ENCODE measurements around the gene MAN2B2. TPM values are rescaled to one million over a fixed set of nuclear protein-coding genes. Genes with fewer than 3 reads are reported as not detected.

Gene MAN2B2
- total RNA-seq, 4 donors from 2014 or later = 32.7 to 95.3 (median 80.2) TPM

DNA sequence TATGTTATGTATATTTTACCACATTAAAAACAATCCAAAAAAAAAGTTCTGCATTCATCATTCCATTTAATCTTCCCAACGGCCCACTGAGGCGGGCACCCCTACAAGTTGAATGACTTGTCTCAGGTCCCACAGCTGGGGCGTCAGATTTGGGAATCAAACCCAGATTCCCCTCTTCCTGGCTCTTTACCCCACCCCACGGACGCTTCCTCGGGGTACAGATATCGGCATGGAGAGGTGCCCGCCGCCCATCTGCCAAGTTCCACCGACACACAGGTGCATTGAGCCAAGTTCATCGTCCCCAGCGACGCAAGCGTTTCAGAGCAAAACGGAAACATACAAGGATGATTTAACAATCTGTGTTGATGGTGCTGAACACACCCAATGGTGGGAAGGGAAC is 36.9 kb upstream of the MAN2B2 start:
- no peak for DNase-seq
- Histone ChIP-seq H3K36me3 (no peaks in the 10 kb centered on the region), H3K9me3 (no peaks in the 10 kb centered on the region), H3K27me3 (no peaks in the 10 kb centered on the region), H3K27ac (no peak overlapping the region), H3K4me3 (replicated peaks in 1 of 3) (no peak overlapping the region), H3K4me1 (no peaks in the 10 kb centered on the region)
- 93 to 96% methylated on average over 15 of the region's 15 CpGs for WGBS, 2 donors
- no peak for TF ChIP-seq POLR2A (IDR thresholded peaks at IDR 0.05)
- TF ChIP-seq, protein P1, sequence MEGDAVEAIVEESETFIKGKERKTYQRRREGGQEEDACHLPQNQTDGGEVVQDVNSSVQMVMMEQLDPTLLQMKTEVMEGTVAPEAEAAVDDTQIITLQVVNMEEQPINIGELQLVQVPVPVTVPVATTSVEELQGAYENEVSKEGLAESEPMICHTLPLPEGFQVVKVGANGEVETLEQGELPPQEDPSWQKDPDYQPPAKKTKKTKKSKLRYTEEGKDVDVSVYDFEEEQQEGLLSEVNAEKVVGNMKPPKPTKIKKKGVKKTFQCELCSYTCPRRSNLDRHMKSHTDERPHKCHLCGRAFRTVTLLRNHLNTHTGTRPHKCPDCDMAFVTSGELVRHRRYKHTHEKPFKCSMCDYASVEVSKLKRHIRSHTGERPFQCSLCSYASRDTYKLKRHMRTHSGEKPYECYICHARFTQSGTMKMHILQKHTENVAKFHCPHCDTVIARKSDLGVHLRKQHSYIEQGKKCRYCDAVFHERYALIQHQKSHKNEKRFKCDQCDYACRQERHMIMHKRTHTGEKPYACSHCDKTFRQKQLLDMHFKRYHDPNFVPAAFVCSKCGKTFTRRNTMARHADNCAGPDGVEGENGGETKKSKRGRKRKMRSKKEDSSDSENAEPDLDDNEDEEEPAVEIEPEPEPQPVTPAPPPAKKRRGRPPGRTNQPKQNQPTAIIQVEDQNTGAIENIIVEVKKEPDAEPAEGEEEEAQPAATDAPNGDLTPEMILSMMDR (IDR thresholded peaks at IDR 0.05) = no peak
- intact Hi-C loops (cut with DNase I) = no loop called here

DNA sequence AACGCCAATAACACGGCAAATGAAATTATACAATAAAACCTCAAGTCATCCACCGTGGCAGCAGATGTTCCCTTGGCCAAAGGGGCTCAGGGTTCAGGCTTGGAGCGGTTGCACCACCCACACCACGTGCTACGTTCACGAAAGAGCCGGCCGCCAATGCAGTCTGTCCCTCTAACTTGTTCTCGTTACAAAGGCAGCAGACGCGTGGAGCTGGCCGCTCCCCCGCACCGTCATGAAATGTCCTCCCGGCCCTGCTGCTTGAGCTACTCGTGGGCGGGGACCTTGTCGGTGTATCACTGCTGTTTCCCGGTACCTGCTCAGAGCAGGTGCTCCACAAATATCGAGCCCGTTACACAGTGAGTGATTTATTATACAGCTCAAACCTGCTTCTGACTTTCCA is 36.4 kb upstream of the MAN2B2 start:
- WGBS, 2 donors = 35 to 44% methylated on average over 13 to 18 of the region's 22 CpGs
- Histone ChIP-seq H3K4me3 (replicated peaks in 1 of 3) (no peak overlapping the region), H3K27me3 (no peaks in the 10 kb centered on the region), H3K27ac (no peak overlapping the region), H3K9me3 (no peaks in the 10 kb centered on the region), H3K4me1 (no peaks in the 10 kb centered on the region), H3K36me3 (no peaks in the 10 kb centered on the region)
- no peak for DNase-seq
- no peak for TF ChIP-seq POLR2A (IDR thresholded peaks at IDR 0.05)
- TF ChIP-seq, protein P1 (IDR thresholded peaks at IDR 0.05) = no peak
- intact Hi-C loops (cut with DNase I) = no loop called here

DNA sequence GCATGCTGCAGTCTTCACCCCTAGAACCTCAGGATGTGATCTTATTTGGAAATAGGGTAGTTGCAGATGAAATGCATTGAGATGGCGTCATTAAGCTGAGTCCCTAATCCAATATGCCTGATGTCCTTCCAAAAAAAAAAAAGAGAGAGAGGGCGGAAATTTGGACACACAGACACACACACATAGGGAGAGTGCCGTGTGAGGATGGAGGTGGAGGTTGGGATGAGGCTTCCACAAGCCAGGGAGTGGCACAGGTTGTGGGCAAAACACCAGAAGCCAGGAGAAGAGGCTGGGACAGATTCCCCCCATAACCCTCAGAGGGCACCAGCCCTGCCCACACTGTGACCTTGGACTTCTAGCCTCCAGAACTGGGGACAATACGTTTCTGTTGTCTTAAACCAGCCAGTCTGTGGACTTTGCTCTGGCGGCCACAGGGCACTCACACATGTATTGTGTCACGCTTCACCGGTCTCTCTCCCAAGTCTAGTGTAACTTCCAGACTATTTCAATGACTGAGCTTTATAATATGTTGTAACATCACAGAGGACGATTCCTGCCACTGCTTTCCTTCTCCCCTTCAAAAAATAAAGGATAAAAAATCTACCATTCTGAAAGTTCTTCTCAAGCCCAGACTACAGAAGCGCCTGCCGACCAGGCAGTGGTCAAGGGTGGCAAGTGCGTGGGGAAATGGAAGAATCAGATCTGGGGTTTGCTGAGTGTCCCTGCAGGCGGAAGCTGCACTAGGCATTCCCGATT is 35.8 kb upstream of the MAN2B2 start:
- DNase-seq = peak in 1 of 2 donors; percentile 10
- H3K4me3 ChIP-seq (replicated peaks in 1 of 3) = no peak overlapping the region
- H3K27ac ChIP-seq = no peak overlapping the region
- no peaks in the 10 kb centered on the region for H3K36me3 ChIP-seq
- no peaks in the 10 kb centered on the region for H3K27me3 ChIP-seq
- H3K9me3 ChIP-seq = no peaks in the 10 kb centered on the region
- intact Hi-C loops (cut with DNase I) = no loop called here
- TF ChIP-seq, protein P1 (IDR thresholded peaks at IDR 0.05) = no peak
- no peak for TF ChIP-seq POLR2A (IDR thresholded peaks at IDR 0.05)
- 50 to 59% methylated on average over 13 of the region's 13 CpGs for WGBS, 2 donors
- H3K4me1 ChIP-seq = no peaks in the 10 kb centered on the region

DNA sequence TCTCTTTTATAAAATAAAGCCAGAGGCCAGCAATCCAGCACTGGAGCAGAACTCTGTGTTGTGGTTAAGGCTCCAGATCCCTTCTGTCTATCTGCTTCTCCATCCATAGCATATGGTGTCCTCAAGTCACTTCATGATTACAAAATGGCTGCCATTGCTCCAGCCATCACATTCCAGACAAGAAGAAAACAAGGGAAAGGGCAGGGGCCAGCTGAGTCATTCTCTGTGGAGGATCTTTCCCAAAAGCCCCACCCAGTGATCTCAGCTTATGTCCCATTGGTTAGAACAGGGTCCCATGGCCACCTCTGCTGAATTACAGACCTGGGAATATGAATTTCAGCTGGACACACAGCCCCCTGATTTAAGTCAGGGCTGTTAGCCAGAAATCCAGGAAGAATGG is 34.1 kb upstream of the MAN2B2 start:
- Histone ChIP-seq H3K27me3 (no peaks in the 10 kb centered on the region), H3K36me3 (no peaks in the 10 kb centered on the region), H3K9me3 (no peaks in the 10 kb centered on the region), H3K27ac (no peak overlapping the region), H3K4me3 (replicated peaks in 1 of 3) (no peak overlapping the region), H3K4me1 (no peaks in the 10 kb centered on the region)
- intact Hi-C loops (cut with DNase I) = no loop called here
- no peak for DNase-seq
- TF ChIP-seq POLR2A (IDR thresholded peaks at IDR 0.05) = no peak
- TF ChIP-seq, protein P1 (IDR thresholded peaks at IDR 0.05) = no peak

DNA sequence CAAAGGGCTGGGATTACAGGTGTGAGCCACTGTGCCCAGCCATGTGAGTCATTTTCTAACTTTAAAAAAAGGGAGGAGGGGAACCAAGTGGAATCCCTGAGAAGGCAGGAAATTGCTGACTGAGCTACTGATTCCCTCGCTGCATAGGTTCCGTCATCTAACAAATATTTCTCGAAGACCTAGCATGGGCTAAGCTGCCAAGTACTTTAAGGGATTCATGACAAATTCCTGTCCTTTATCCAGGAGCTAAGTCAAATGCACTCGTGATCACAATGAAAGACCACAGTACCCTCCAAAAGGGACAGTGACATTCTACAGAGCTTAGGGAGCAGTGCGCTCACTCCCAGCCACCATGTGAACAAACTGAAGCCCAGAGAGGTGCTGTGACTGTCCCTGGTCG is 33.2 kb upstream of the MAN2B2 start:
- Histone ChIP-seq H3K36me3 (no peaks in the 10 kb centered on the region), H3K27me3 (no peaks in the 10 kb centered on the region), H3K4me3 (replicated peaks in 1 of 3) (no peak overlapping the region), H3K27ac (no peak overlapping the region), H3K9me3 (no peaks in the 10 kb centered on the region), H3K4me1 (no peaks in the 10 kb centered on the region)
- DNase-seq = no peak
- TF ChIP-seq POLR2A (IDR thresholded peaks at IDR 0.05) = no peak
- TF ChIP-seq, protein P1 (IDR thresholded peaks at IDR 0.05) = no peak
- intact Hi-C loops (cut with DNase I) = no loop called here
- 63 to 68% methylated on average over 6 of the region's 6 CpGs for WGBS, 2 donors
